Measurements from ENCODE around the gene ZFPL1. TPM values are rescaled to one million over a fixed set of nuclear protein-coding genes. Genes with fewer than 3 reads are reported as not detected.

ZFPL1 gene
- total and polyA plus RNA-seq, 8 donors = 15.2 to 52.1 (median 18.3) TPM

DNA sequence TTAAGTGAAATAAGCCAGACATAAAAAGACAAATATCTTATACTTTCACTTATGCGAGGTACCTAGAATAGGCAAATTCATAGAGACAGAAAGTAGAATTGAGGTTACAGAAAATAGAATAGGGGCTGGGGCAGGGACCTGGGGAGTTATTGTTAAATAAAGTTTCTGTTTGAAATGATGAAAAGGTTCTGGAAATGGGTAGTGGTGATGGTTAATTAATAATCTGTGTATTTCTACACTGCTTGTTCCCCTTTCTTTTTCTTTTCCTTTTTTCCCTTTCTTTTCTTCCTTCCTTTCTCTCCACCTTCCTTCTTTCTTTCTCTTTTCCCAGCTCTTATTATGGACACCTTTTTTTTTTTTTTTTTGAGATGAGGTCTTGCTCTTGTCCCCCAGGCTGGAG lies 28.5 kb upstream of the ZFPL1 start:
- Histone ChIP-seq H3K27ac (no peak overlapping the region), H3K27me3 (no peaks in the 10 kb centered on the region), H3K9me3 (no peaks in the 10 kb centered on the region), H3K4me3 (no peak overlapping the region), H3K4me1 (no peaks in the 10 kb centered on the region), H3K36me3 (no peaks in the 10 kb centered on the region)
- DNase-seq = no peak
- intact Hi-C loops (cut with DNase I) = no loop called here
- no peak for FAIRE-seq
- 79 to 93% methylated on average over 1 of the region's 1 CpG for WGBS, 2 donors
- no peak for TF ChIP-seq CTCF (IDR thresholded peaks at IDR 0.05)
- ATAC-seq = no peak

DNA sequence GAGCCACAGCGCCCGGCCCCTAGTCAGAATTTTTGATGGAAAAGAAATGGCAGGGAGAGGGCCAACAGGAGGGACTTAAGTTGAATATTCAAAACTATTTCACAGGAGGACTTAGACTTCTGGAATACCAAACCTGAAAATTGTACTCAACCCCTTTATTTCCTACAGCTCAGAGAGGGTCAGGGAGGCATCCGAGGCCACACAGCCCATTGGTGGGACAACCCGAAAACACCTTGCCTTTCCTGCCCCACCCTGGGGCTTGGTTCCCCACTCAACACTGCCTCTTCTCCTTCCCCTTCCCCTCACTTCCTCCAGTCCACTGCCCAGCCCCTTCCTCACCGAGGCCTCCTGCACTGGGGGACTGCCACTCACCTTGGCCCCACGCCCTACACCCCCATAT lies 27.0 kb upstream of the ZFPL1 start:
- FAIRE-seq (no peak), ATAC-seq (no peak), DNase-seq (no peak)
- Histone ChIP-seq H3K9me3 (no peaks in the 10 kb centered on the region), H3K36me3 (no peaks in the 10 kb centered on the region), H3K4me3 (no peak overlapping the region), H3K4me1 (no peaks in the 10 kb centered on the region), H3K27me3 (no peaks in the 10 kb centered on the region), H3K27ac (no peak overlapping the region)
- WGBS, 2 donors = 93 to 96% methylated on average over 6 of the region's 6 CpGs
- intact Hi-C loops (cut with DNase I) = no loop called here
- no peak for TF ChIP-seq CTCF (IDR thresholded peaks at IDR 0.05)

DNA sequence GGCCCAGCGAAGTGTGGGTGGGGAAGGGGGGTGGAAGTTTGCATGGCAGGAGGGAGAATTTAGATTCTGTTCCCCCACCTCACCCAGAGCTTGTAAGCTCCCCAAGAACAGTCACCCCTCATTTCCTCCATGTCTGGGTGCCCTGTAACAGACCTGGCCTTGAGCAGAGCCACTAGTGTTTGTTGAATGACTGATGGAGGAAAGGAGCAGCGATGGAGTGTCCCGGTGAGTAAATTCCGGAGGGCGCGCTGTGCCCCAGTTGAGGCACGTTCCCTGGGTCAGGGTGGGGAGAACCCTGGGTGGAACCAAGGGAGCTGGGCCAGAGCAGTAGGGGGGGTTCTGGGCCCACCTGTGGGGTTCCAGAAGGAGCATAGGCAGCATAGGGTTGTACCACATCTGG lies 26.5 kb upstream of the ZFPL1 start:
- WGBS, 2 donors = 79 to 84% methylated on average over 7 of the region's 7 CpGs
- ATAC-seq = no peak

DNA sequence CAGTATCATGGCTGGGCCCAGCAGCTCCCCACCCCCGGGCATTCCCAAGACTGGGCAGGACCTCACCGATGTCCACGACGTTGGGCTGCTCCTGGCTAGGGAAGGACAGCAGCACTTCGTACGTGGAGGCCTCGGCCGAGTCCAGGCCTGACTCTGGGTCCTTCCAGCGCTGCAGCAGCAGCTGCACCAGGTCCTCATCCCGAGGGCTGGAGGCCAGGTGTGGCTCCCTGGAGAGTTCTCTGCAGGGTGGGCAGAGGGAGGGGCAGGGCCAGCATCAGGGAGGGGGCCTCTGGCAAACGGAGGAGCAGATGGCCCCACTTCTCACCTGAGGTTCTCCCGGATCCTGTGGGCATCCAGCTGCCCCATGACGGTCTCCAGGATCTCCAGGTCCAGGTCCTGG lies 26.0 kb upstream of the ZFPL1 start:
- no peak for ATAC-seq

More for the DNA sequence above, 26.5 kb upstream of the ZFPL1 start:
- Histone ChIP-seq H3K4me1 (no peaks in the 10 kb centered on the region), H3K9me3 (no peaks in the 10 kb centered on the region), H3K4me3 (no peak overlapping the region), H3K27ac (no peak overlapping the region), H3K27me3 (no peaks in the 10 kb centered on the region), H3K36me3 (no peaks in the 10 kb centered on the region)
- no peak for DNase-seq
- no peak for TF ChIP-seq CTCF (IDR thresholded peaks at IDR 0.05)
- no peak for FAIRE-seq
- intact Hi-C loops (cut with DNase I) = no loop called here

More for the DNA sequence above, 26.0 kb upstream of the ZFPL1 start:
- FAIRE-seq (no peak), DNase-seq (no peak)
- no peak overlapping the region for H3K27ac ChIP-seq
- WGBS, 2 donors = 72 to 75% methylated on average over 12 to 13 of the region's 13 CpGs
- intact Hi-C loops (cut with DNase I) = no loop called here
- H3K9me3 ChIP-seq = no peaks in the 10 kb centered on the region
- TF ChIP-seq CTCF (IDR thresholded peaks at IDR 0.05) = no peak
- H3K27me3 ChIP-seq = no peaks in the 10 kb centered on the region
- H3K4me1 ChIP-seq = no peaks in the 10 kb centered on the region
- H3K4me3 ChIP-seq = no peak overlapping the region
- H3K36me3 ChIP-seq = no peaks in the 10 kb centered on the region

Measured in pancreas (tissue), 10 donors.